GM12872 (cell line): ENCODE data around the gene DUSP2.

Source experiments
- TF ChIP-seq, protein P1 (sequence below): IDR thresholded peaks from 3 replicates; pipeline ENCODE4 v1.5.1; 2011; ENCODE audit warnings: low read depth, mild to moderate bottlenecking, low read length, moderate library complexity; ENCODE audit not compliant: insufficient read depth

Gene DUSP2

DNA sequence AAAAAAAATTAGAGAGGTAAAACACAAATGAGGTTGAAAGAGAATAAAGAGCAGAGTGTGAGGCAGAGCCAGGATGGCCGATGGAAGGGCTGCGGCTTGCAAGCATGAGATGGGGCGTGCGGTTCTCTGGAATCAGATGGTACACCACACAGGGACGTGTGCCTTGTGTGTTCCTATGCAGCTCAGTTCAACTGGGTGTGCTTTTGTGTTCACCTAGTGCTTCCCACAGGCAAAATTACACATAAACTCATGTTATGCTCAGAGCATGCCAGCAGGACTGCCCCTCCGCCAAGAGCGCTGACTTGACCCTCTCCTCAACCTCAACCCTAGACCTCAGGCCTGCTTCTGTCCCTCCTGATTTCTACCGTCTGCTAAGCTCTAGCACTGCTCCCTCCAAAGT, 38.9 kb upstream of the DUSP2 start:
- TF ChIP-seq, protein P1, sequence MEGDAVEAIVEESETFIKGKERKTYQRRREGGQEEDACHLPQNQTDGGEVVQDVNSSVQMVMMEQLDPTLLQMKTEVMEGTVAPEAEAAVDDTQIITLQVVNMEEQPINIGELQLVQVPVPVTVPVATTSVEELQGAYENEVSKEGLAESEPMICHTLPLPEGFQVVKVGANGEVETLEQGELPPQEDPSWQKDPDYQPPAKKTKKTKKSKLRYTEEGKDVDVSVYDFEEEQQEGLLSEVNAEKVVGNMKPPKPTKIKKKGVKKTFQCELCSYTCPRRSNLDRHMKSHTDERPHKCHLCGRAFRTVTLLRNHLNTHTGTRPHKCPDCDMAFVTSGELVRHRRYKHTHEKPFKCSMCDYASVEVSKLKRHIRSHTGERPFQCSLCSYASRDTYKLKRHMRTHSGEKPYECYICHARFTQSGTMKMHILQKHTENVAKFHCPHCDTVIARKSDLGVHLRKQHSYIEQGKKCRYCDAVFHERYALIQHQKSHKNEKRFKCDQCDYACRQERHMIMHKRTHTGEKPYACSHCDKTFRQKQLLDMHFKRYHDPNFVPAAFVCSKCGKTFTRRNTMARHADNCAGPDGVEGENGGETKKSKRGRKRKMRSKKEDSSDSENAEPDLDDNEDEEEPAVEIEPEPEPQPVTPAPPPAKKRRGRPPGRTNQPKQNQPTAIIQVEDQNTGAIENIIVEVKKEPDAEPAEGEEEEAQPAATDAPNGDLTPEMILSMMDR: no peak

DNA sequence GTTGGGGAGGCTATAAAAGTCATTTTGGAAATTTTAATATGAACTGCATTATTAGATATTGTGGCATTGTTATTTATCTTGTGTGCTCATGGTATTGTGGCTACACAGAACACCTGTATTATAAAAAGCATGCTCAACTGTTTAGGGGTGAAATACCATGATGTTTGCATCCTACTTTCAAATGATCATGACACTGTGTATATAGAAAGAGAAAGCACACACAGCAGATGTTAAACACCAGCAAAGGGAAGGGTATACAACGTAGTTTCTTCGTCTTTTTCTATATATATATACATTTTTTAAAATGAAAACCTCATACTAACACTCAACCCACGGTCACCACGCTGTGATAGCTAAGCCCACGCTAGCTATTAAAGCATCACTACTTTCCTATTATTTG, 36.3 kb upstream of the DUSP2 start:
- TF ChIP-seq, protein P1: no peak

DNA sequence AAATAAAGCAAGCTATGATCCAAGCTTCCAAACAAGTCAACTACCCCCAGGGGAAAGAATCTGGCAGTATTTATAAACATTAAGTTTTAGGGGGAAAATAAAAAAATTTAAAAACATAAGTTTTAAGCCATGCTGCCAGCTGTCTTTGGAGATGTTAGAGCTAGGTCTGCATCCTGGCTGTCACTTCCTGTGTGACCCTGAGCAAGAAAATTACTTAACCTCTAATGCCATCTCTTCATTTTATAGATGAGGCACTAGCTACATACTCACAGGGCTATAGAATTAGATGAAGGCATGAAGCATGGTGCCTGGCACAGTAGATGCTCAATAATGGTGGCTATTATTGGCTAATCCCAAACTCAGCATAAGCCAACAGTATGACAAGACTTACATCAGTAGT, 35.3 kb upstream of the DUSP2 start:
- TF ChIP-seq, protein P1: no peak

DNA sequence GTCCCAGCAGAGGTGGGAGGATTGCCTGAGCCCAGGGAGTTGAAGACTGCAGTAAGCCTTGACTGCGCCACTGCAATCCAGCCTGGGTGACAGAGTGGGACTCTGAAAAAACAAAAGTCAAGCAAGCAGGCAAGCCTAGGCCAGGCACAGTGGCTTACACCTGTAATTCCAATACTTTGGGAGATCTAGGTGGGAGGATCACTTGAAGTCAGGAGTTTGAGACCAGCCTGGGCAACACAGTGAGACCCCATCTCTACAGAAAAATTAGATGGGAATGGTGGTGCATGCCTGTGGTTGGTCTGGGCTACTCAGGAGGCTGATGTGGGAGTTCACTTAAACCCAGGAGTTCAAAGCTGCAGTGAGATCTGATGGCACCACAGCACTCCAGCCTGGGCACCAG, 34.8 kb upstream of the DUSP2 start:
- TF ChIP-seq, protein P1: no peak

DNA sequence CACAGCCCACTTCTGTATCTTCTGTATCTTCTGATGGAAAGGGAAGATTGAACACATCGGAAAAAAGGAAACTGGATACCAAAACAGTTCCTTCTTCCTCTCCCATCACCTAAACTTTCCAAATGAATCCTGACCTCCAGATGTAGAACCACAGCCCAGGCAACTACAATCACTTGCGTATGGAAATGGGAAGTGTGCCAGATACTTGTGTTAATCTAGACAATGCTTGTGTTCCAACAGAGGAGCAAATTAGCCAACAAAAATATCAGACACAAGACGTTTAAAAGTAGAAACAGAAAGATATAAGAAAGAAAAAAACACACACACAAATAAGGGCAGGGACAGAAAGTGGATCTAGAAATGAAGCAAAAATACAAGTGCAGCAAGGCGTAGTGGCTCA, 31.4 kb upstream of the DUSP2 start:
- TF ChIP-seq, protein P1: no peak

DNA sequence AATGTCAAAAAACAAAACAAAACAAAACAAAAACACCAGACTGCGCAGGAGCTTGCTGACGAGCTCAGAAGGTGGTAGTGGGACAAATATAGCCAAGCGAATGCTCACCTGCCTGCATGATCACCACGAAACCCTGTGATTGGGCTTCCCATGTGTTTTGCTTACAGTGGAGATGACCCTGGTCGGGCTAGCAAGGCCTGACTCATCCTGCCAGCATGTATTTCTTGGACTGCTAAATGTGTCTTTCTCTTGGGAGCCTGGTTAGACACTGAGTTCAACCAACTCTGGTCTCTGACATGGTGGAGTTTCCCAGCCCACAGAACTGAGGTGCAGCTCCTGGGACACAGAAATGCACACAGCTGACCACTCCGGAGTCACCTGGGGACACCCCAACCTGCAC, 30.7 kb upstream of the DUSP2 start:
- TF ChIP-seq, protein P1: no peak

DNA sequence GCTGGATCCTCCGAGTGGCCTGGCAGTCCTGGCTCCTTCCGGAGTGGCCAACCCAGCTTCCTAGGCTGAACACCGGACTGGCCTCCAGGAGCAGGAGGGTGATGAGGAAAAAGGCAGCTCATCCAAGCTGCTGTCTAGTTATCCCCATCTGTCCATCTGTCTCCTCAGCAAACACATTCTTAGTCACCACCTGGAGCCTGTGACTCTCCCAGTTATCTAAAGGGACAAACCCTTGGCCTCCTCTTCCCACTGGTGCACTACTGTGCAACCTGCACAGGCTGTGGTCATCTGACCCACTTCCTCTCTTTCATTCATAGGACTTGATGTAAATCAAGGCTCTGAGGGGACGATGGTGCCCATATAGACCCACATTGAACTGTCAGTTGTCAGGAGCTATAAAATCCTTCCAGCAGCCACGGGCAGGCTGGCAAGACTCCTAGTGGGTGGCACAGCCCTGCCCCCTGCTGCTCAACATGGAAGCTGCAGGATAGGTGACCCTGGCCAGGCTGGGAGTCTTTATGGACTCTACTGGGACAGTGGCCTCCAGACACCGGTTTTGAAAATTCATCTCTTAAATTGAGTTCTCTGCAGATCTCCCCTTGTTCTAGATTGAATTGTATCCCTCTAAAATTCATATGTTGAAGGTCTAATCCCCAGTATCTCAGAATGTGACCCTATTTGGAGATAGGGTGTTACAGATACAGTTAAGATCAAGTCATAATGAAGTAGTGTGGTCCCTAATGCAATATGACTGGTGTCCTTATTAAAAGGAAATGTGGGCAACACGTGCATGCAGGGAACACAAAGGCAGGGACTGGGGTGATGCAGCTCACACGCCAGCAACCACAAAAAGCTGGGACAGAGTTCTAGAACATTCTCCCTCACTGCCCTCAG, 29.3 kb upstream of the DUSP2 start:
- TF ChIP-seq, protein P1: peak; percentile 96

DNA sequence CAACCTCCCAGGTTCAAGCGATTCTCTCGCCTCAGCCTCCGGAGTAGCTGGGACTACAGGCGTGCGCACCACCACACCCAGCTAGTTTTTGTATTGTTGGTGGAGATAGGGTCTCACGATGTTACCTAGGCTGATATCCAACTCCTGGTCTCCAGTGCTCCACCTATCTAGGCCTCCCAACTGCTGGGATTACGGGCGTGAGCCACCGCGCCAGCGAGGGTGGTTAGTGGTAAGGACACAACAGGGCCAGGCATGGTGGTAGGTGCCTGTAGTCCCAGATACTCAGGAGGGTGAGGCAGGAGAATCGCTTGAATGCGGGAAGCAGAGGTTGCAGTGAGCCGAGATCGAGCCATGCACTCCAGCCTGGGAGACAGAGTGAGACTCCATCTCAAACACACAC, 26.6 kb upstream of the DUSP2 start:
- TF ChIP-seq, protein P1: no peak
